ENCODE data around the gene SEC61B. TPM values are rescaled to one million over a fixed set of nuclear protein-coding genes. Genes with fewer than 3 reads are reported as not detected.
"Not testable (repeated sequence)": the region's sequence is repeated elsewhere in the genome, so short reads cannot be mapped to it uniquely, and the experiment has no call there.

Gene SEC61B
- total RNA-seq, 2 donors from 2014 or later, result 86.6 to 104 TPM

DNA sequence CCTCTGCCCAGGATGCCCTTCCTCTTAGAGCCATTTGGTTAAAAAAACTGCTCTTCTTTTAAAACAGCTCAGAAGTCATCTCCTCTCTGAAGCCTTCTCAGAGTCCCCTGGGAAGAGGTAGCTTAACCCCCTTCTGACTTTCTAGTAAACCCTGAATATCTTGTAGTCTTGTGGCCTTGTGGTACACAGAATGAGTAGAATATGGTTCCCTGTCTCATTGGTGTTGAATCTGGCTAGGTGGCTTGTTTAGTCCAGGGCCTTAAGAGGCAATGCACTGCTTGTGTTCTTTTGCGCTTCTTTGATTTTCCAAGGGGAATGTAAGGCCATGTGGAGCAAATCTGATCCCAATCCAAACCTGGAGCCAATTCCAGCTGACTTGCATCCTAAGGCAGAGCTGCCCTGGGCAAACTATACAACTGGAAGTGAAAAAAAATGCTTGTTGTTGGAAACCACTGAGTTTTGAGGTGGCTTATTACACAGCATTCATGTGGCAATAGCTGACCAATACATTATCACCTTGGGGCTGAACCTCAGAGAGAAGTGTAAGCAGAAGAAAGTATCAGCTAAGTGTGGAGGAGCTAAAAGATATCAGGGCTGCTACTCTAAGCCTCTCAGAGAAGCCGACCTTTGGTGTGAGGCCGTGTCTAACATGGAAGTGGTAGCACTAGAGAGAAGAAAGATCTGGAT is 31.3 kb upstream of the SEC61B start:
- no peaks in the 10 kb centered on the region for H3K36me3 ChIP-seq (replicated peaks in 1 of 2; ENCODE audit: insufficient read depth in 1 of 2, low read depth in 2 of 2)
- no peaks in the 10 kb centered on the region for H3K9me3 ChIP-seq
- no peak overlapping the region for H3K27ac ChIP-seq
- no peak for ATAC-seq
- TF ChIP-seq, protein P1, sequence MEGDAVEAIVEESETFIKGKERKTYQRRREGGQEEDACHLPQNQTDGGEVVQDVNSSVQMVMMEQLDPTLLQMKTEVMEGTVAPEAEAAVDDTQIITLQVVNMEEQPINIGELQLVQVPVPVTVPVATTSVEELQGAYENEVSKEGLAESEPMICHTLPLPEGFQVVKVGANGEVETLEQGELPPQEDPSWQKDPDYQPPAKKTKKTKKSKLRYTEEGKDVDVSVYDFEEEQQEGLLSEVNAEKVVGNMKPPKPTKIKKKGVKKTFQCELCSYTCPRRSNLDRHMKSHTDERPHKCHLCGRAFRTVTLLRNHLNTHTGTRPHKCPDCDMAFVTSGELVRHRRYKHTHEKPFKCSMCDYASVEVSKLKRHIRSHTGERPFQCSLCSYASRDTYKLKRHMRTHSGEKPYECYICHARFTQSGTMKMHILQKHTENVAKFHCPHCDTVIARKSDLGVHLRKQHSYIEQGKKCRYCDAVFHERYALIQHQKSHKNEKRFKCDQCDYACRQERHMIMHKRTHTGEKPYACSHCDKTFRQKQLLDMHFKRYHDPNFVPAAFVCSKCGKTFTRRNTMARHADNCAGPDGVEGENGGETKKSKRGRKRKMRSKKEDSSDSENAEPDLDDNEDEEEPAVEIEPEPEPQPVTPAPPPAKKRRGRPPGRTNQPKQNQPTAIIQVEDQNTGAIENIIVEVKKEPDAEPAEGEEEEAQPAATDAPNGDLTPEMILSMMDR (IDR thresholded peaks at IDR 0.05), result no peak
- TF ChIP-seq POLR2A (IDR thresholded peaks at IDR 0.05), result no peak
- no peak overlapping the region for H3K4me3 ChIP-seq
- H3K27me3 ChIP-seq, result no peaks in the 10 kb centered on the region
- 90 to 97% methylated on average over 3 of the region's 3 CpGs for WGBS, 2 donors
- no peaks in the 10 kb centered on the region for H3K4me1 ChIP-seq
- intact Hi-C loops (cut with DNase I), result no loop called here
- DNase-seq, result no peak

DNA sequence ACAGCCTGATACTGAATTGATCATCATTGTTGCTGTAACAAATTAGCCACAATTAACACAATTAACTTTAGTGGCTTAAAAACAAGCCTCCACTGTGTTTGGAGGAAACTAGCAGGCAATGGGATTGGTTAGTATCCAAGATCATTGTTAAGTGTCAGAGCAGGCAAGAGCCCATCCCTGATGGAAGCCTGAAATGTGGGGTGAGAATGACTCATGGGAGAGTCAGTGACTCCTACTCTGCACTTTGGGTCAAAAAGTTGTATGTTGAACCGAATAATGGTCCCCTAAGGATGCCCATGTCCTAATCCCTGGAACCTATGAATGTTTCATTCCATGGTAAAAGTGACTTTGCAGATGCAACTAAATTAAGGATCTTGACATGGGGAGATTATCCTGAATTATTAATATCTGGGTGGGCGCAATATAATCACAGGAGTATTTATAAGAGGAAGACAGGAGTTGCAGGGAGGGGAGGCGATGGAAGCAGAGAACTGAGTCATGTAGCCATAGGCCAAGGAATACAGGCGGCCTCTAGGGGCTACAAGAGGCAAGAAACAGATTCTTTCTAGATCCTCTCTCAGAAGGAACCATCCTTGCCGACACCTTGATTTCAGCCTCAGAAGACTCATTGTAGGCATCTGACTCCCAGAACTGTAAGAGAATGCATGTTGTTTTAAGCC is 29.2 kb upstream of the SEC61B start:
- Histone ChIP-seq H3K27me3 (no peaks in the 10 kb centered on the region), H3K27ac (no peak overlapping the region), H3K4me1 (no peaks in the 10 kb centered on the region), H3K4me3 (no peak overlapping the region), H3K9me3 (no peaks in the 10 kb centered on the region), H3K36me3 (replicated peaks in 1 of 2; ENCODE audit: insufficient read depth in 1 of 2, low read depth in 2 of 2) (no peaks in the 10 kb centered on the region)
- intact Hi-C loops (cut with DNase I), result no loop called here
- TF ChIP-seq, protein P1 (IDR thresholded peaks at IDR 0.05), result no peak
- no peak for TF ChIP-seq POLR2A (IDR thresholded peaks at IDR 0.05)
- ATAC-seq (no peak), DNase-seq (no peak)
- WGBS, 2 donors, result 85 to 87% methylated on average over 5 of the region's 5 CpGs

DNA sequence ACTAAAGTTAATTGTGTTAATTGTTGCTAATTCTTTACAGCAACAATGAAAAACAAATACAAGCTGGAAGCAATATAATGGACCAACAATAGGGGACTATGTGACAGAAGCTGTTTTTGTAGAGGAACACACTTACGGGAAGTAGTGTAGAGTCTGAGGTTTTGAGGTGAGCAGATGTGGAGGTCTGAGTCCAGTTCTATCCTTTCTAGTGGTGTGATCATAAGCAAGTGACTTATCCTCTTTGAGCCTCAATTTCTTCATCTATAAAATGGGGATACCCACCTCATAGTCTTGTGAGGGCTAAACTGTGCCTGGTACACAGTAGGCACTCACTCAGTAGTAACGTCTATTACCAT is 28.6 kb upstream of the SEC61B start:
- no peak for TF ChIP-seq POLR2A (IDR thresholded peaks at IDR 0.05)
- TF ChIP-seq, protein P1 (IDR thresholded peaks at IDR 0.05), result no peak
- intact Hi-C loops (cut with DNase I), result no loop called here
- H3K9me3 ChIP-seq, result no peaks in the 10 kb centered on the region
- WGBS, 2 donors, result 74% methylated on average over 2 of the region's 2 CpGs
- H3K27me3 ChIP-seq, result no peaks in the 10 kb centered on the region
- H3K4me1 ChIP-seq, result no peaks in the 10 kb centered on the region
- no peak for DNase-seq
- no peak overlapping the region for H3K27ac ChIP-seq
- no peak for ATAC-seq
- no peak overlapping the region for H3K4me3 ChIP-seq
- no peaks in the 10 kb centered on the region for H3K36me3 ChIP-seq (replicated peaks in 1 of 2; ENCODE audit: insufficient read depth in 1 of 2, low read depth in 2 of 2)

DNA sequence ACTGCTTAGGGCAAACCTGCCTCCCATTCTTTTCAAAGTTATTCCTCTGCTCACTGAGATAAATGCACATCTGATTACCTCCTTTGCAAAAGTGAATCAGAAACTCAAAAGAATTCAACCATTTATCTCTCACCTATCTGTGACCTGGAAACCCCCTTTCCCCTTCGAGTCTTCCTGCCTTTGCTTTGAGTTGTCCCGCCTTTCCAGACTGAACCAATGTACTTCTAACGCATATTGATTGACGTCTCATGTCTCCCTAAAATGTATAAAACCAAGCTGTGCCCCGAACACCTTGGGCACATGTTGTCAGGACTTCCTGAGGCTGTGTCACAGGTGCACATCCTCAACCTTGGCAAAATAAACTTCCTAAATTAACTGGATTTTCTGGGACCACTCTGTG is 25.6 kb upstream of the SEC61B start:
- DNase-seq; H3K27ac ChIP-seq; H3K27me3 ChIP-seq; H3K9me3 ChIP-seq; H3K4me1 ChIP-seq; H3K4me3 ChIP-seq; ATAC-seq; H3K36me3 ChIP-seq (replicated peaks in 1 of 2; ENCODE audit: insufficient read depth in 1 of 2, low read depth in 2 of 2); intact Hi-C loops (cut with DNase I): not testable (repeated sequence)
- WGBS, 2 donors, result 82 to 84% methylated on average over 5 of the region's 5 CpGs

DNA sequence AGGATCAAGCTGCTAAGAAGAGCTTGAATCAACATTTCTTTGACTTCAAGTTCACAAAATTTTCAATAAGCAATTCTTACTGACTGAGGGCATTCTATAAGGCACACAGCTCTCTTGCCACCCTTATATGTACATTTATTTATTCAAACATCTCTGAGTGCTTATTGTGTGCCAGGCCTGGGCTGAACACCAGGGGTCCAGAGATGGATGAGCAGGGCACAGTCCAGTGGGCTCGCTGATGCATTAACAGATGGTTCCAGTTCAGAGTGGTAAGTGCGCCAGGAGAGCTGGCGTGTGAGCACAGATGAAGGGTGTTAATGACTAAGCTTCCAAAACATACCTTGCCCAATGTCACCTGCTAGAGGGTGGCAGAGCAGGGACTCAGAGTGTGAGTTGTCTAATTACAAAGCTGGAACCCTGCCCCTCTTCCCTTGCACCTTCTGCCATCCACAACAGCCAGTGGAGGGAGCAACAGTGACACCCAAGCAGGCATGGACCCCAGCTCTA is 24.9 kb upstream of the SEC61B start:
- WGBS, 2 donors, result 96 to 100% methylated on average over 3 of the region's 3 CpGs
- ATAC-seq, result no peak
- TF ChIP-seq, protein P1 (IDR thresholded peaks at IDR 0.05), result no peak
- no peak for TF ChIP-seq POLR2A (IDR thresholded peaks at IDR 0.05)
- H3K27ac ChIP-seq, result no peak overlapping the region
- H3K27me3 ChIP-seq, result no peaks in the 10 kb centered on the region
- DNase-seq, result no peak
- no peaks in the 10 kb centered on the region for H3K4me1 ChIP-seq
- H3K36me3 ChIP-seq (replicated peaks in 1 of 2; ENCODE audit: insufficient read depth in 1 of 2, low read depth in 2 of 2), result no peaks in the 10 kb centered on the region
- H3K4me3 ChIP-seq, result no peak overlapping the region
- intact Hi-C loops (cut with DNase I), result no loop called here
- H3K9me3 ChIP-seq, result no peaks in the 10 kb centered on the region

All from body of pancreas (tissue), 4 donors.